Activated T-cell treated with anti-CD3 and anti-CD28 coated beads for 4 hours (primary cell): ENCODE data around the gene ITFG2.
A peak's percentile ranks its signal among the peaks of the same experiment; 100 is the strongest.

Experiments used
- DNase-seq: peaks from one replicate; pipeline ENCODE4 v3.0.0-alpha.2; 2020

Gene ITFG2

GRCh38 chr12:2795291-2796186 is 16.9 kb upstream of the ITFG2 start:
- peak; percentile 68 for DNase-seq

- DNase-seq, result no peak
Measured at GRCh38 chr12:2796187-2796666, 16.2 kb upstream of the ITFG2 start.

- DNase-seq, result no peak
Measured at GRCh38 chr12:2797721-2798418, 14.6 kb upstream of the ITFG2 start.

GRCh38 chr12:2800046-2800570 is 12.4 kb upstream of the ITFG2 start:
- DNase-seq, result no peak

- no peak for DNase-seq
Measured at GRCh38 chr12:2801044-2801783, 11.3 kb upstream of the ITFG2 start.

- no peak for DNase-seq
Measured at GRCh38 chr12:2803635-2804392, 8.7 kb upstream of the ITFG2 start.

- DNase-seq, result no peak
Measured at GRCh38 chr12:2804393-2805142, 7.9 kb upstream of the ITFG2 start.

GRCh38 chr12:2805143-2805520 is 7.3 kb upstream of the ITFG2 start:
- DNase-seq, result no peak

- DNase-seq, result no peak
Measured at GRCh38 chr12:2806700-2807099, 5.8 kb upstream of the ITFG2 start.

GRCh38 chr12:2811801-2812200 is 667 bp upstream of the ITFG2 start:
- DNase-seq, result no peak

GRCh38 chr12:2813214-2814185 is 1.0 kb downstream of the ITFG2 start:
- DNase-seq, result peak; percentile 38

- DNase-seq, result no peak
Measured at GRCh38 chr12:2819810-2820209, 7.3 kb downstream of the ITFG2 start.

GRCh38 chr12:2820432-2820831 is 8.0 kb downstream of the ITFG2 start:
- no peak for DNase-seq

- no peak for DNase-seq
Measured at GRCh38 chr12:2823483-2823882, 11.0 kb downstream of the ITFG2 start.

GRCh38 chr12:2824541-2824940 is 12.1 kb downstream of the ITFG2 start:
- DNase-seq, result no peak

- no peak for DNase-seq
Measured at GRCh38 chr12:2825132-2825531, 12.7 kb downstream of the ITFG2 start.

GRCh38 chr12:2826036-2826435 is 13.6 kb downstream of the ITFG2 start:
- no peak for DNase-seq

GRCh38 chr12:2826721-2827515 is 14.4 kb downstream of the ITFG2 start:
- DNase-seq, result no peak

- DNase-seq, result no peak
Measured at GRCh38 chr12:2829275-2829674, 16.8 kb downstream of the ITFG2 start.
